Esophagus mucosa (tissue), 1 donor: ENCODE results near the gene XG. TPM values are rescaled to one million over a fixed set of nuclear protein-coding genes. Genes with fewer than 3 reads are reported as not detected.
"Not testable (repeated sequence)": the region's sequence is repeated elsewhere in the genome, so short reads cannot be mapped to it uniquely, and the experiment has no call there.

Experiments used
- ATAC-seq: fragments of 200-7000 bp; cut with Tn5 transposase; one replicate; pipeline ENCODE4 v1.9.1; 2020
- total RNA-seq: library from RNA; stranded (reverse); gene quantifications from one replicate; pipeline ENCODE4 v1.2.4, GENCODE V29; 2023
- donor health status: DM: yes; HTN: yes; CAD: no.

Gene XG, protein sequence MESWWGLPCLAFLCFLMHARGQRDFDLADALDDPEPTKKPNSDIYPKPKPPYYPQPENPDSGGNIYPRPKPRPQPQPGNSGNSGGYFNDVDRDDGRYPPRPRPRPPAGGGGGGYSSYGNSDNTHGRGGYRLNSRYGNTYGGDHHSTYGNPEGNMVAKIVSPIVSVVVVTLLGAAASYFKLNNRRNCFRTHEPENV
- total RNA-seq: 14.2 TPM

DNA sequence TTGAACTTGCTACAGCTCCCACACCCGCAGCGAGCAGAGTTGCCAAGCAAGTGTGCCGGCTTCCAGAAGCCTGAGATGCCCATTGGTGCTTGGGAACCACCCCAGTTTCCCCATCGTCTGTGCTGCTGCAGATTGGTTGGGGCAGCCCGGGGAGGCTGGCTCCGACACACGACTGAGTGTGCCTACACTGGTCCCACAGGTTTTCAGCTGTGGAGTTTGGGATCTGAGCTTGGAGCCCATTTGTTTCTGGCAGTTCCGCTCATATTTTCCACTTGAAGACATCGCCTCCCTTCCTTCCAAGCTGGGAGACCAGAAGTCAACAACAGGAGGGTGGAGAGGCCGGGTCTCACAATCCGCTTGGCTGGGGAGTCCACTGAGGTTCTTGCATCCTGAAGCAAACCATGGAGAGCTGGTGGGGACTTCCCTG is at the start of gene XG:
Gene XG, plus strand, starts transcription at position 167 of the 427 bp plus-strand sequence. Its CDS starts 235 bp downstream, at position 402.
- ATAC-seq: peak; percentile 99

DNA sequence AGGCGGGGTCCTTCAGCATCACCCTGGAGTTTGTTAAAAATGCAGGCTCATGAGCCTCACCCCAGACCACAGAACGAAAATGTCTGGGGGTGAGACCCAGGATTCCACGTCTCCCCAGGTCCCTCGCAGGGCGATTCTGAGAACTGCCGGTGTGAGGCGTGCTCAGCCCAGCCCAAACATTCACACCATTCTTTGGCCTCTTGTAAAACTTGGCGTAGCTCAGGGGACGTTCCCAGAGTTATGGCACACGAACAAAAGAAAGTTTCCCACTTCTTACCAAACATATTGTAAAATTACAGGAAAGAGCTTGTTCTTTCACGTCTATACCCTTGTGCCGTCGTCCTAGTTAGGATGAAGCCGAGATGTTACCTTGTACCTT is 47.9 kb upstream of the XG start:
- peak; percentile 57 for ATAC-seq

GRCh38 chrX:2705046-2705832 is 46.6 kb upstream of the XG start:
- ATAC-seq: no peak

GRCh38 chrX:2707334-2707760 is 44.5 kb upstream of the XG start:
- peak; percentile 90 for ATAC-seq

DNA sequence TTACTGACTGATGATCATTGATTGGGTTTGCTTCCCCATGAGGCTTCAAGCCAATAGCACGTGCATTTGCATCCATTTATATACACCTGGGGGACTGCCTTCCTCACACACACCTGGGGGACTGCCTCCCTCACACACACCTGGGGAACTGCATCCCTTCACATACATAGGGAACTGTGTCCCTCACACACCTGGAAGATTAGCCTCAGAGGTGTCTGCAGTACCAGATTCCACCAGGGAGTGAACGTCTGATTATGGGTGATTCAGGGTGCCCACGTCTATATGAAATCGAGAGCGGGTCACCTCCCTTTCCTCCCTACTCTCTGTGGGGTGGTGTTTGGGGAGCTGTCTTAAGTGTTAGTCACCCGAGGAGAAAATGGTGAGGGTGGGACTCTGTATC is 43.8 kb upstream of the XG start:
- ATAC-seq: peak; percentile 47

DNA sequence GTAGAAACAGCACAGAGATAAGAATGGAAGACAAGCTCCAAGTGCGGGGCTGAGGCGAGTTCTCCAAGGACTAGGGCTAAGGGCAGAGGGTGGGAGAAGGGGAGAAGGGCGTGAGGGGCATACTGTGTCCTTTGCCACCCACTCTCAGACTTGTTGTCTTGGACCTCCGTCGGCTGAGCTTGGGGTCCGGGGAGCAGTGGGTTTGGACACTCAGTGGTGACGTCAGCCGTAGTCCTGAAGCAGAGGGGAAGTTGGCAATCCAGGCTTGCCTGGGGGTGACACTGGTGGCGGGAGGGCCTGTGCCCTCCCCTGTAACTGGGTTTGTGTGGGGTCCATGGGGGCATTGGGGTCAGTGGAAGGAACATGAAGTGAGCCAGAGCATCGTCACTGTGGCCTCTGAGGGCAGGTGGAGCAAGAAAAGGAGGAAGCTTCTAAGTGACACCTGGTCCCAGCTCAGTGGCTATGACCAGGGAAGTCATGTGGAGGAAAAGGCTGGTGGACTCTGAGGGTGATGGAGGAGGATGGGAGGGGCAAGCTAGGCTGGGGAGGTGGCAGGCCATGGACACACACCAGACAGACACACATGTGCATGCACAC is 43.1 kb upstream of the XG start:
- no peak for ATAC-seq

DNA sequence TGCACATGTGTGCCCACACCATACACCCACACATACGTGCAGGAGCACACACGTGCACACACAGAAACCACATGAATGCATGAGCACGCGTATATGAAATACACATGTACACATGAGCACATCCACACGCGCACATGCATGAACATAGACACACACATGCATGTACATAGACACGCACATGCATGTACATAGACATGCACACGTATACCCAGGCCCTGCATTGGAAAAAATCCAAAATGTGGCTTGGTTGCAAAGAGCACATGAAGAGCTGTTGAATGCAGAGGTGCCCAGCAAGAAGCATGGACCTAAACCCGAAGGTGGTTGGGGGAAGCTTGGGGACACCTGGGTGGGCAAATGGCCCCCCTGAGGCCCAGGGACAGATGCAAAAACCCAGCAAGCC is 42.3 kb upstream of the XG start:
- no peak for ATAC-seq

DNA sequence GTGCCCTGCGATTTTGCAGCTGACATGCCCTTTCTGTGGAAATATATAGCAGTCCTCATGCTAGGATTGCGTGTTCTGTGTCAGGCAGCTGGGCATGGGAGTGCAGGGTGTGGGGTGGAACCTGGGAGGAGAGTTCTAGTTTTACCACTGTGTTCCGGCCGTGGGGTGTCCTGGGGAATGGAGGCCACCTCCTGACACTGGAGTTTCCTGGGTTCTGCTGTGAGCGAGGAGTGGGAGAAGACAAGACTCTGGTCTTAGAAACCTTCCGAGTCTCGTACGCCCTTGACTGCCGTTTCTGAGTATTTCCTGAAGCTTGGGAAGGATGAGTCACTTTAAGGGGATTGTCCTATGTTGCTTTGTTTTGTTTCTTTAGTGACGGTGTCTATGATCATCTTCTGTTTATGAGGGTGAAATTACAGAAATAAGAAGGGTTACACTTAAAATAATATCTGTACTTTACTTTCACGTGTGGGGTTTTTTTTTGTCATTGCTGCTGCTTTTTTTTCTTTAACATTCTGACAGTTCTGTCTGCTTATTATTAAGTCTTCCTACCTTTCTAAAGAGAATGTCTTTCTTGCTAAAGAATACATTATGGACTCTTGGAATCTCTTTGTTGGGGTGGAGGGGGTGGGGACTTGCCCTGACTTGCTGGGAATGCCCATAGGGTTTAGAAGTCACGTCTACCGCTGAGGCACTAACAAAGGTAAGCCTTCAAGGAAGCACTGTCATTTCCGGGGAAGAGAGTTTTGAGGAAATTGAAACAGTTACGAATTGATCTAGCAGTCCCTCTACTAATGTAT is 41.6 kb upstream of the XG start:
- peak; percentile 67 for ATAC-seq

GRCh38 chrX:2711441-2711840 is 40.4 kb upstream of the XG start:
- ATAC-seq: no peak

DNA sequence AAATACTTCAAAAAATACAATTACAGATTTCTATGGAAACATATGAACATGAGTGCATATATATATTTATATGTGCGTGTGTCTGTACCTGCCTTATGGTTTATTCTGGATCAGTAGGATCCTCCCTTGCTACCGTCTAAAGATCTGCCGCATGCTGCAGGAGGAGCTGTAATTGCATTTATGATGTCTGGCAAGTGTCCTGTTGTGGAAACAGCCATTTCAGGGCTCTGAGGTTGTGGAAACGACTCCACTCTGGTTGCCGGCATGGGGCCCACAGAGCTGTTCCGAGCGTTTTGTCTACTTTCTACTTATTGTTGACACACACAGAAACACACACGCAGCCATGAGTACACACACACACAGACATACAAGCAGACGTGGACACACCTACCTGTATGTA is 39.4 kb upstream of the XG start:
- ATAC-seq: no peak

DNA sequence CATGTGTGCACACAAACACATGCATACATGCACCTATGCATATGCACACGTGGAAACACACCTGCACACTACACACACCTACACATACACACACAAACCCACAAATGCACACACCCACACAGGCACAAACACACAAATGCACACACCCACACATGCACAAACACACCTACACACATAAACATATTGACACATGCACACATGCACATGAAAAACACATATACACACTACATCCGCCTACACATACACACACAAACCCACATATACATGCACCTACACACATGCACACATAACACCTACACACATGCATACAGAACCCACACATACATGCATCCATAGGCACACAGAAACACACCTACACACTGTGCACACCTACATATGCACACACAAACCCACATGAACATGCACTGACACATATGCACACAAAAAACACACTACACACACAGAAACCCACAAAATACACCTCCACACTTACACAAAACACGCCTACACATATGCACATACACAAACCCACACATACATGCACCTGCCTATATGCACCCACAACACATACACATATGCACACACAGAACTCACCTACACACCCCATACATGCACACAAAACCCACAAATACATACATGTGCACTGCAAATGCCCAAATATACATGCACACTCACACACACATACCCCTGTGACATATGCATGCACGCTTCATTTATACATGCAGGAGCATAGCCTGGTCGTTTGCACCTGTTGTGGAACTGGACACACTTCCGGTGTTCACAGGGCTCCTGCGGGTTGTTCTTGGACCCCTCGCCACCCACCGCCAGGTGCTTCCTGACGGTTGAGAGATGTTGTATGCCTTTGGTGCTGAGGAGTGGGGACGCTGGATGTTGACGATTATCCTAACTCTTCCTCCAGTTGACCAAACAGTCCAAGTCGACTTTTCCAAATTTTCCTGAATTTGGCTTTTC is 38.7 kb upstream of the XG start:
- ATAC-seq: no peak

- no peak for ATAC-seq
These were observed 37.3 kb upstream of the XG start for GRCh38 chrX:2714551-2714950.

GRCh38 chrX:2715066-2715600 is 36.7 kb upstream of the XG start:
- no peak for ATAC-seq

GRCh38 chrX:2717312-2717711 is 34.5 kb upstream of the XG start:
- ATAC-seq: no peak

- no peak for ATAC-seq
These were observed 33.0 kb upstream of the XG start for GRCh38 chrX:2718821-2719220.

- no peak for ATAC-seq
These were observed 31.9 kb upstream of the XG start for GRCh38 chrX:2719774-2720447.

- ATAC-seq: no peak
These were observed 28.5 kb upstream of the XG start for GRCh38 chrX:2723286-2723879.

DNA sequence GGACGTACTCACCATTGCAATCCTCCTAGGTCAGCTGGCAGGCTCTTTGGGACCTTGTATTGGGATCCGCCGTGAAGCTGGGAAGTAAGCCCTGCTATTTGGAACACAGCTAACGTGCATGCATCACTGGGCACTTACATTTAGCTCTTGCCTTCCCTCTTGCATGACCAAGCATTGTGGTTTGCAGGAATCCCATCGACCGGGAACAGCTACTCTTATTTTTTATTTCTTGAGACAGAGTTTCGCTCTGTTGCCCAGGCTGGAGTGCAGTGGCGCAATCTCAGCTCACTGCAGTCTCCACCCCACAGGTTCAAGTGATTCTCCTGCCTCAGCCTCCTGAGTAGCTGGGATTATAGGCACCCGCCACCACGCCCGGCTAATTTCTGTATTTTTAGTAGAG is 24.6 kb upstream of the XG start:
- ATAC-seq: not testable (repeated sequence)

- no peak for ATAC-seq
These were observed 19.8 kb upstream of the XG start for GRCh38 chrX:2732076-2732475.

DNA sequence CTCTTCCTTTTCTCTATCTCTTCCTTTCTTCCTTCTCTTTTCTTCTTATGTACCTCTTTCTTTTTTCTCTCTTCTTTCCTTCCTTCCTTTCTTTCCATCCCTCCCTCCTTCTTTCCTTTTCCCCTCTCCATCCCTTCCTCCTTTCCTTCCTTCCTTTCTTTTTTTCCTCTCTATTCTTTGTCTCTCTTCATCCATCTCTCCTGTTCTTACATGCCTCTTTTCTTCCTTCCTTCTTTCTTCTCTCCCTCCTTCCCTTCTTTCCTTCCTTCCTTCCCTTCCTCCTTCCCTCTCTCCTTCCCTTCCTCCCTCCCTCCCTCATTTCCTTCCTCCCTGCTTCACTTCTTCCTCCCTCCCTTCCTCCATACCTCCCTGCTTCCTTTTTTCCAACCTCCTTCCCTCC is 19.2 kb upstream of the XG start:
- no peak for ATAC-seq

DNA sequence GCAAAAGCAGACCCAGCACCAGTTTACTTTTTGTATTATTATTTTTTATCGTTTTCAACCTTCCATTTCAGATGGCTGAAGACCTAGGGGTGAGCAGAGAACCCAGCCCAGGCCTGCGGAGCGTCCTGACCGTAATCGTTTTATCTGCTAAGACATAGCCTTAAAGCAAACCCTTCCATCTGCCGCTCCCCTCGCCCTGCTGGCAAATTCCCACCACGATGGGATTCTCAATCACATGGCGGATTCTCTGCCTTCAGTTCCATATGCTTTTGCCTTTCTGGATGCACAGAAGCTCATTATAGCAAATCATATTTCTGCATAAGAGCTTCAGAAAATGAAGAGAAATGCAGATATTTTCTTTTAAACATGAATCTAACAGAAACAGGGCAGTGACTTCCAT is 18.6 kb upstream of the XG start:
- no peak for ATAC-seq
